ENCODE data around the gene TMEM170B.

GRCh38 chr6:11580686-11581405 is 43.3 kb downstream of the TMEM170B start:
- TF ChIP-seq CTCF (IDR thresholded peaks at IDR 0.05) (no peak), POLR2A (IDR thresholded peaks at IDR 0.05) (no peak)

All from esophagus squamous epithelium (tissue), 4 donors.